Breast epithelium (tissue), 4 donors: ENCODE data around the gene HSD3B2. TPM values are rescaled to one million over a fixed set of nuclear protein-coding genes. Genes with fewer than 3 reads are reported as not detected.

Experiments used
- DNase-seq, 2 donors: peaks; one replicate each; pipeline ENCODE4 v3.0.0-alpha.2; 2019; ENCODE audit warnings: low spot score in 2 of 2
- H3K27ac ChIP-seq, 2 donors: fragments of 200-600 bp; sonication (generic) in 1 of 2; one replicate each; pipeline ENCODE4 v1.5.1; 2016 to 2019; ENCODE audit warnings: mild to moderate bottlenecking in 1 of 2
- H3K27me3 ChIP-seq, 2 donors: fragments of 200-600 bp; sonication (generic) in 1 of 2; one replicate each; pipeline versions ENCODE4 v1.5.1 to v1.6.0; 2017 to 2019; ENCODE audit warnings: control low read depth in 1 of 2, mild to moderate bottlenecking in 1 of 2
- H3K36me3 ChIP-seq: fragments of 200-600 bp; one replicate; pipeline ENCODE4 v1.5.1; 2019
- H3K4me1 ChIP-seq, 2 donors: fragments of 200-600 bp; sonication (generic); one replicate each; pipeline ENCODE4 v1.5.1; 2016 to 2019; ENCODE audit warnings: control low read depth in 1 of 2
- H3K4me3 ChIP-seq, 3 donors: fragments of 200-600 bp; sonication (generic); 1 replicate in 2 of 3; 2 replicates in 1 of 3; pipeline ENCODE4 v1.5.1; 2016 to 2019; ENCODE audit warnings: mild to moderate bottlenecking in 3 of 3, moderate library complexity in 2 of 3
- H3K9me3 ChIP-seq, 2 donors: fragments of 200-600 bp; sonication (generic) in 1 of 2; one replicate each; pipeline ENCODE4 v1.5.1; 2016 to 2019; ENCODE audit warnings: control low read depth in 1 of 2
- CTCF ChIP-seq, 3 donors: fragments of 450-650 bp; IDR thresholded peaks; one replicate each; pipeline ENCODE4 v1.5.1; 2016 to 2017; ENCODE audit warnings: antibody characterized with exemption in 3 of 3, mild to moderate bottlenecking in 3 of 3, moderate library complexity in 3 of 3
- POLR2A ChIP-seq: fragments of 450-650 bp; IDR thresholded peaks from one replicate; pipeline ENCODE4 v1.6.1; 2016; ENCODE audit warnings: antibody characterized with exemption, mild to moderate bottlenecking, moderate library complexity
- POLR2AphosphoS5 ChIP-seq, 3 donors: sonication (generic); formaldehyde crosslinking; IDR thresholded peaks; one replicate each; pipeline ENCODE4 v1.6.1; 2017; ENCODE audit warnings: antibody characterized with exemption in 3 of 3
- intact Hi-C: fragments of 100-400 bp; cut with DNase I; formaldehyde crosslinking; loops from one replicate; pipeline ENCODE4 v1.15.1; 2023; ENCODE audit warnings: low total_unique reads
- total RNA-seq, 3 donors: library from RNA; depleted of rRNA; stranded (reverse); fragments of >200 nt; gene quantifications; one replicate each; pipeline ENCODE4 v1.1.0, GENCODE V29; 2016

The HSD3B2 gene
- total RNA-seq, 3 donors from 2014 or later = not detected

GRCh38 chr1:119429687-119430086, 14.7 kb downstream of the HSD3B2 start:
- H3K4me3 ChIP-seq = no peak overlapping the region
- H3K36me3 ChIP-seq = no peaks in the 10 kb centered on the region
- no peak for DNase-seq
- intact Hi-C loops = no loop called here
- H3K9me3 ChIP-seq = no peaks in the 10 kb centered on the region
- TF ChIP-seq CTCF (IDR thresholded peaks at IDR 0.05) (no peak), POLR2A (no peak), POLR2AphosphoS5 (IDR thresholded peaks at IDR 0.05) (no peak)
- no peak overlapping the region for H3K27ac ChIP-seq
- no peaks in the 10 kb centered on the region for H3K4me1 ChIP-seq
- H3K27me3 ChIP-seq = no peaks in the 10 kb centered on the region

GRCh38 chr1:119430486-119430885, 15.5 kb downstream of the HSD3B2 start:
- Histone ChIP-seq H3K27ac (no peak overlapping the region), H3K36me3 (no peaks in the 10 kb centered on the region), H3K4me3 (no peak overlapping the region), H3K4me1 (no peaks in the 10 kb centered on the region), H3K27me3 (no peaks in the 10 kb centered on the region), H3K9me3 (no peaks in the 10 kb centered on the region)
- no peak for DNase-seq
- TF ChIP-seq POLR2AphosphoS5 (IDR thresholded peaks at IDR 0.05) = no peak
- TF ChIP-seq CTCF (IDR thresholded peaks at IDR 0.05) = no peak
- TF ChIP-seq POLR2A = no peak
- intact Hi-C loops = no loop called here

- H3K4me3 ChIP-seq = no peak overlapping the region
- no peaks in the 10 kb centered on the region for H3K36me3 ChIP-seq
- DNase-seq = no peak
- no peaks in the 10 kb centered on the region for H3K27me3 ChIP-seq
- TF ChIP-seq POLR2A (no peak), CTCF (IDR thresholded peaks at IDR 0.05) (no peak), POLR2AphosphoS5 (IDR thresholded peaks at IDR 0.05) (no peak)
- H3K9me3 ChIP-seq = no peaks in the 10 kb centered on the region
- intact Hi-C loops = no loop called here
- no peaks in the 10 kb centered on the region for H3K4me1 ChIP-seq
- H3K27ac ChIP-seq = no peak overlapping the region
Observed at GRCh38 chr1:119431836-119432235, 16.9 kb downstream of the HSD3B2 start.

- no peak overlapping the region for H3K27ac ChIP-seq
- TF ChIP-seq POLR2AphosphoS5 (IDR thresholded peaks at IDR 0.05) (no peak), CTCF (IDR thresholded peaks at IDR 0.05) (no peak), POLR2A (no peak)
- no peak overlapping the region for H3K4me3 ChIP-seq
- H3K27me3 ChIP-seq = no peaks in the 10 kb centered on the region
- no peaks in the 10 kb centered on the region for H3K4me1 ChIP-seq
- no peaks in the 10 kb centered on the region for H3K36me3 ChIP-seq
- intact Hi-C loops = no loop called here
- DNase-seq = no peak
- H3K9me3 ChIP-seq = no peaks in the 10 kb centered on the region
Observed at GRCh38 chr1:119435052-119435451, 20.1 kb downstream of the HSD3B2 start.

- intact Hi-C loops = no loop called here
- no peaks in the 10 kb centered on the region for H3K9me3 ChIP-seq
- H3K4me1 ChIP-seq = no peaks in the 10 kb centered on the region
- no peak overlapping the region for H3K4me3 ChIP-seq
- no peaks in the 10 kb centered on the region for H3K27me3 ChIP-seq
- no peak for DNase-seq
- H3K27ac ChIP-seq = no peak overlapping the region
- H3K36me3 ChIP-seq = no peaks in the 10 kb centered on the region
- TF ChIP-seq POLR2AphosphoS5 (IDR thresholded peaks at IDR 0.05) (no peak), POLR2A (no peak), CTCF (IDR thresholded peaks at IDR 0.05) (no peak)
Observed at GRCh38 chr1:119438761-119439160, 23.8 kb downstream of the HSD3B2 start.
